ENCODE results near the gene BCL11A. TPM values are rescaled to one million over a fixed set of nuclear protein-coding genes. Genes with fewer than 3 reads are reported as not detected.
A peak's percentile ranks its signal among the peaks of the same experiment; 100 is the strongest.

BCL11A gene
- total RNA-seq, 1 experiment from 2014 or later = 91.4 TPM

GRCh38 chr2:60487174-60487573, 66.3 kb downstream of the BCL11A start:
- Mint-ChIP-seq H3K4me1 (peaks cover 60 to 66% of the 10 kb centered on the region in 2 experiments), H3K9me3 (no peaks in the 10 kb centered on the region), H3K27me3 (ENCODE audit: low read depth) (no peaks in the 10 kb centered on the region), H3K27ac (peak overlapping the region in 1 of 3 experiments; percentile 44; a peak in 1 of 7 replicates), H3K4me3 (no peak overlapping the region), H3K36me3 (ENCODE audit: insufficient read depth in 1 of 3, low read depth in 3 of 3) (peaks cover 3 to 51% (median 24%) of the 10 kb centered on the region in 3 experiments; a peak in 6 of 7 replicates)
- Histone ChIP-seq H2BK20ac (ENCODE audit: low read depth, low read length, poor library complexity, severe bottlenecking) (no peak overlapping the region), H2BK15ac (ENCODE audit: low read depth, low read length) (no peak overlapping the region), H3K4me1 (ENCODE audit: insufficient read depth, low read length) (peaks cover 5% of the 10 kb centered on the region), H4K8ac (replicated peaks; ENCODE audit: insufficient read length, low read depth, low read length) (no peak overlapping the region), H2AFZ (ENCODE audit: low read length) (no peak overlapping the region), H4K91ac (ENCODE audit: insufficient read length, low read depth, low read length) (no peak overlapping the region), H3K14ac (ENCODE audit: insufficient read depth, low read length) (no peak overlapping the region), H3K9ac (ENCODE audit: extremely low read depth, insufficient read length, low read length) (no peak overlapping the region), H3K23me2 (ENCODE audit: insufficient read length, low read depth, low read length, poor library complexity, severe bottlenecking) (no peaks in the 10 kb centered on the region), H4K5ac (ENCODE audit: insufficient read length, low read depth, low read length) (no peak overlapping the region), H3T11ph (ENCODE audit: low read length) (no peak overlapping the region), H2BK5ac (ENCODE audit: insufficient read length, low read length) (no peak overlapping the region), H3K18ac (ENCODE audit: insufficient read length, low read depth, low read length) (no peak overlapping the region), H3K79me2 (ENCODE audit: insufficient read depth, low read length) (peaks cover 2% of the 10 kb centered on the region; the same call in 1 of the 2 replicates), H3K56ac (ENCODE audit: insufficient read length, low read depth, low read length) (no peak overlapping the region), H3K79me1 (ENCODE audit: insufficient read depth, low read depth, low read length, poor library complexity, severe bottlenecking) (peaks cover 6% of the 10 kb centered on the region), H3K23ac (ENCODE audit: insufficient read length, low read depth, low read length) (no peak overlapping the region), H3K9me3 (ENCODE audit: control insufficient read depth, low read depth, low read length) (no peaks in the 10 kb centered on the region), H3K27me3 (ENCODE audit: insufficient read depth, low read length) (no peaks in the 10 kb centered on the region), H3K4ac (ENCODE audit: low read depth, low read length) (no peak overlapping the region), H2BK120ac (ENCODE audit: low read depth, low read length, poor library complexity, severe bottlenecking) (no peak overlapping the region), H4K20me1 (ENCODE audit: control insufficient read depth, insufficient read depth, insufficient read length) (no peaks in the 10 kb centered on the region), H2AK5ac (ENCODE audit: insufficient read length, low read length) (no peak overlapping the region), H3K27ac (ENCODE audit: insufficient read length, low read depth, low read length) (no peak overlapping the region), H2BK12ac (ENCODE audit: insufficient read length, low read depth, low read length) (no peak overlapping the region), H3K4me2 (ENCODE audit: insufficient read depth, insufficient read length, low read length) (no peak overlapping the region)
- TF ChIP-seq, protein P1, sequence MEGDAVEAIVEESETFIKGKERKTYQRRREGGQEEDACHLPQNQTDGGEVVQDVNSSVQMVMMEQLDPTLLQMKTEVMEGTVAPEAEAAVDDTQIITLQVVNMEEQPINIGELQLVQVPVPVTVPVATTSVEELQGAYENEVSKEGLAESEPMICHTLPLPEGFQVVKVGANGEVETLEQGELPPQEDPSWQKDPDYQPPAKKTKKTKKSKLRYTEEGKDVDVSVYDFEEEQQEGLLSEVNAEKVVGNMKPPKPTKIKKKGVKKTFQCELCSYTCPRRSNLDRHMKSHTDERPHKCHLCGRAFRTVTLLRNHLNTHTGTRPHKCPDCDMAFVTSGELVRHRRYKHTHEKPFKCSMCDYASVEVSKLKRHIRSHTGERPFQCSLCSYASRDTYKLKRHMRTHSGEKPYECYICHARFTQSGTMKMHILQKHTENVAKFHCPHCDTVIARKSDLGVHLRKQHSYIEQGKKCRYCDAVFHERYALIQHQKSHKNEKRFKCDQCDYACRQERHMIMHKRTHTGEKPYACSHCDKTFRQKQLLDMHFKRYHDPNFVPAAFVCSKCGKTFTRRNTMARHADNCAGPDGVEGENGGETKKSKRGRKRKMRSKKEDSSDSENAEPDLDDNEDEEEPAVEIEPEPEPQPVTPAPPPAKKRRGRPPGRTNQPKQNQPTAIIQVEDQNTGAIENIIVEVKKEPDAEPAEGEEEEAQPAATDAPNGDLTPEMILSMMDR (conservative IDR thresholded peaks at IDR 0.05) = no peak
- no CpG with 5 or more reads among the region's 5 CpGs for WGBS (ENCODE audit: extremely low coverage, insufficient read length, low lambda C conversion rate)
- DNase-seq = no peak
